NT2/D1 (cell line): Measurements from ENCODE around the gene LRTM2.
A peak's percentile ranks its signal among the peaks of the same experiment; 100 is the strongest.

Source experiments
- DNase-seq: peaks from one replicate; pipeline ENCODE4 v3.0.0-alpha.2; 2011; ENCODE audit warnings: low read depth, low spot score
- H3K27me3 ChIP-seq: 2 replicates; pipeline ENCODE4 v1.6.0; 2011; ENCODE audit warnings: mild to moderate bottlenecking; ENCODE audit not compliant: insufficient read length, insufficient read depth
- H3K36me3 ChIP-seq: 2 replicates; pipeline ENCODE4 v1.6.1; 2011; ENCODE audit warnings: mild to moderate bottlenecking, low read length, mixed read lengths; ENCODE audit not compliant: insufficient read depth, insufficient read length
- H3K4me1 ChIP-seq: 2 replicates; pipeline ENCODE4 v1.5.1; 2011; ENCODE audit not compliant: insufficient read depth, insufficient read length
- H3K4me3 ChIP-seq: 2 replicates; pipeline ENCODE4 v1.5.1; 2011; ENCODE audit warnings: low read depth; ENCODE audit not compliant: insufficient read length
- H3K9ac ChIP-seq: 2 replicates; pipeline ENCODE4 v1.6.0; 2011; ENCODE audit warnings: low read depth; ENCODE audit not compliant: insufficient read length
- H3K9me3 ChIP-seq: 2 replicates; pipeline ENCODE4 v1.5.1; 2011; ENCODE audit warnings: mild to moderate bottlenecking, low read length; ENCODE audit not compliant: insufficient read depth
- SUZ12 ChIP-seq: IDR thresholded peaks from 2 replicates; pipeline ENCODE4 v1.6.1; 2011; ENCODE audit not compliant: insufficient read length, insufficient read depth; ENCODE audit errors: extremely low read depth
- YY1 ChIP-seq: IDR thresholded peaks from 2 replicates; pipeline ENCODE4 v1.6.1; 2011; ENCODE audit not compliant: insufficient read length, insufficient read depth
- ZNF274 ChIP-seq: IDR thresholded peaks from 2 replicates; pipeline ENCODE4 v1.6.1; 2011; ENCODE audit warnings: mild to moderate bottlenecking, low read depth, low read length

LRTM2 gene

GRCh38 chr12:1834186-1834925, 14.0 kb downstream of the LRTM2 start:
- Histone ChIP-seq H3K27me3 (peaks cover 2% of the 10 kb centered on the region), H3K9ac (no peak overlapping the region)

GRCh38 chr12:1835211-1836131, 15.1 kb downstream of the LRTM2 start:
- Histone ChIP-seq H3K36me3 (no peaks in the 10 kb centered on the region), H3K4me3 (no peak overlapping the region), H3K9me3 (no peaks in the 10 kb centered on the region), H3K4me1 (peaks cover 22% of the 10 kb centered on the region), H3K27me3 (peaks cover 2% of the 10 kb centered on the region), H3K9ac (no peak overlapping the region)
- TF ChIP-seq ZNF274 (no peak), SUZ12 (no peak), YY1 (no peak)
- no peak for DNase-seq

More at GRCh38 chr12:1834186-1834925, 14.0 kb downstream of the LRTM2 start:
- TF ChIP-seq YY1 (no peak), SUZ12 (no peak), ZNF274 (no peak)
- peaks cover 21% of the 10 kb centered on the region for H3K4me1 ChIP-seq
- DNase-seq = no peak
- H3K9me3 ChIP-seq = no peaks in the 10 kb centered on the region
- no peaks in the 10 kb centered on the region for H3K36me3 ChIP-seq
- H3K4me3 ChIP-seq = no peak overlapping the region

- DNase-seq = no peak
- Histone ChIP-seq H3K4me1 (peaks cover 22% of the 10 kb centered on the region), H3K9ac (no peak overlapping the region), H3K27me3 (peaks cover 2% of the 10 kb centered on the region), H3K36me3 (no peaks in the 10 kb centered on the region), H3K4me3 (no peak overlapping the region), H3K9me3 (no peaks in the 10 kb centered on the region)
- TF ChIP-seq SUZ12 = no peak
- TF ChIP-seq ZNF274 = no peak
- TF ChIP-seq YY1 = no peak
Observed at GRCh38 chr12:1836241-1836803, 16.0 kb downstream of the LRTM2 start.

GRCh38 chr12:1836854-1837421, 16.6 kb downstream of the LRTM2 start:
- Histone ChIP-seq H3K9me3 (no peaks in the 10 kb centered on the region), H3K9ac (peak overlapping the region; percentile 2), H3K36me3 (no peaks in the 10 kb centered on the region), H3K4me1 (peaks cover 24% of the 10 kb centered on the region), H3K4me3 (no peak overlapping the region), H3K27me3 (peaks cover 2% of the 10 kb centered on the region)
- no peak for DNase-seq
- TF ChIP-seq YY1 (no peak), SUZ12 (no peak), ZNF274 (no peak)

- Histone ChIP-seq H3K9me3 (no peaks in the 10 kb centered on the region), H3K27me3 (peaks cover 2% of the 10 kb centered on the region), H3K4me1 (peaks cover 24% of the 10 kb centered on the region), H3K4me3 (no peak overlapping the region), H3K36me3 (no peaks in the 10 kb centered on the region), H3K9ac (no peak overlapping the region)
- DNase-seq = no peak
- TF ChIP-seq ZNF274 (no peak), SUZ12 (no peak), YY1 (no peak)
Observed at GRCh38 chr12:1837541-1838204, 17.3 kb downstream of the LRTM2 start.

- Histone ChIP-seq H3K4me3 (no peak overlapping the region), H3K36me3 (no peaks in the 10 kb centered on the region), H3K9me3 (no peaks in the 10 kb centered on the region), H3K27me3 (peaks cover 2% of the 10 kb centered on the region), H3K9ac (no peak overlapping the region), H3K4me1 (peaks cover 26% of the 10 kb centered on the region)
- no peak for TF ChIP-seq SUZ12
- TF ChIP-seq YY1 = no peak
- no peak for TF ChIP-seq ZNF274
- DNase-seq = no peak
Observed at GRCh38 chr12:1838205-1838993, 18.0 kb downstream of the LRTM2 start.
